ENCODE measurements around the gene AFF4.

The AFF4 gene

GRCh38 chr5:132827943-132828673, 135.3 kb downstream of the AFF4 start:
- Histone ChIP-seq H3K36me3 (ENCODE audit: control insufficient read depth, insufficient read depth, low read length) (no peaks in the 10 kb centered on the region), H3K4me3 (ENCODE audit: low read length) (no peak overlapping the region), H3K27ac (ENCODE audit: low read length) (no peak overlapping the region), H3K9me3 (ENCODE audit: control insufficient read depth, insufficient read depth, low read length) (no peaks in the 10 kb centered on the region), H3K4me1 (ENCODE audit: control insufficient read depth, insufficient read depth, low read length) (peaks cover 2% of the 10 kb centered on the region), H3K27me3 (ENCODE audit: control insufficient read depth, insufficient read depth, low read length) (peaks cover 23% of the 10 kb centered on the region)
- WGBS (ENCODE audit: insufficient coverage, insufficient read length): no CpG with 5 or more reads among the region's 4 CpGs
- DNase-seq (ENCODE audit: low read depth, low spot score): no peak

- no peak for DNase-seq (ENCODE audit: low read depth, low spot score)
- H3K27me3 ChIP-seq (ENCODE audit: control insufficient read depth, insufficient read depth, low read length): peaks cover 23% of the 10 kb centered on the region
- no peaks in the 10 kb centered on the region for H3K36me3 ChIP-seq (ENCODE audit: control insufficient read depth, insufficient read depth, low read length)
- H3K4me1 ChIP-seq (ENCODE audit: control insufficient read depth, insufficient read depth, low read length): peaks cover 4% of the 10 kb centered on the region
- no peak overlapping the region for H3K4me3 ChIP-seq (ENCODE audit: low read length)
- WGBS (ENCODE audit: insufficient coverage, insufficient read length): no CpG with 5 or more reads among the region's 6 CpGs
- no peak overlapping the region for H3K27ac ChIP-seq (ENCODE audit: low read length)
- no peaks in the 10 kb centered on the region for H3K9me3 ChIP-seq (ENCODE audit: control insufficient read depth, insufficient read depth, low read length)
Observed at GRCh38 chr5:132826424-132827082, 136.9 kb downstream of the AFF4 start.

- Histone ChIP-seq H3K36me3 (ENCODE audit: control insufficient read depth, insufficient read depth, low read length) (no peaks in the 10 kb centered on the region), H3K27me3 (ENCODE audit: control insufficient read depth, insufficient read depth, low read length) (peaks cover 23% of the 10 kb centered on the region), H3K4me1 (ENCODE audit: control insufficient read depth, insufficient read depth, low read length) (peaks cover 4% of the 10 kb centered on the region), H3K9me3 (ENCODE audit: control insufficient read depth, insufficient read depth, low read length) (no peaks in the 10 kb centered on the region), H3K4me3 (ENCODE audit: low read length) (peak overlapping the region; percentile 25; the same call in 1 of the 2 replicates), H3K27ac (ENCODE audit: low read length) (no peak overlapping the region)
- DNase-seq (ENCODE audit: low read depth, low spot score): no peak
- no CpG with 5 or more reads among the region's 43 CpGs for WGBS (ENCODE audit: insufficient coverage, insufficient read length)
Observed at GRCh38 chr5:132825834-132826391, 137.5 kb downstream of the AFF4 start.
